GM21717 (cell line): ENCODE results near the gene MTPN.

Experiments
- ATAC-seq: cut with Tn5 transposase; IDR thresholded peaks from one replicate; pipeline ENCODE4 v1.9.1; 2021; ENCODE audit warnings: mild to moderate bottlenecking, moderate library complexity; ENCODE audit not compliant: unreplicated experiment

The MTPN gene

DNA sequence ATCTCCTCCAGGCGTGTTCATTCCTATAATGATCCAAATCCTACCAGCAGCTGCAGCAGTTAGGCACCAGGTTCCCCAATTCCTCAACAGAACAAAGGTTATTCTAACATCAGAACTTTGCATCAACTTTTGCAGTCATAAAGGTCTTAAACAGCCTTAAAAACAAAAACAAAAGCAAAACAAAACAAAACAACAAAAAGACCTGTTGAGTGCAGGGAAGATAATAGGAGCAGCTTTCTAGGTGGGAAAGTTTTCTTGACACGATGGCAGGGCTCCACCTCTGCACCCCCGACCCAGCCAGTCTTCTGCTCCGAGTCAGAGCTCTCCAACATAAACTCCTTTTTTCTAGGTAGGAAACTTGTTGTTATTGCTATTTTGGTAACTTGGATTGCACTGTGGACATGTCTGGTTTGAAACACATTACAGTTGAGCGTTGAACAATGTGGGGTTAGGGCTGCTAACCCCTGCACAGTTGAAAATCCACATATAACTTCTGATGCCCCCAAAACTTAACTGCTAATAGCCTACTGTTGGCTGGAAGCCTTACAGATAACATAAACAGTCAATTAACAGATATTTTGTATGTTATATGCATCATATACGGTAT, 77.6 kb downstream of the MTPN start:
- ATAC-seq: no peak

DNA sequence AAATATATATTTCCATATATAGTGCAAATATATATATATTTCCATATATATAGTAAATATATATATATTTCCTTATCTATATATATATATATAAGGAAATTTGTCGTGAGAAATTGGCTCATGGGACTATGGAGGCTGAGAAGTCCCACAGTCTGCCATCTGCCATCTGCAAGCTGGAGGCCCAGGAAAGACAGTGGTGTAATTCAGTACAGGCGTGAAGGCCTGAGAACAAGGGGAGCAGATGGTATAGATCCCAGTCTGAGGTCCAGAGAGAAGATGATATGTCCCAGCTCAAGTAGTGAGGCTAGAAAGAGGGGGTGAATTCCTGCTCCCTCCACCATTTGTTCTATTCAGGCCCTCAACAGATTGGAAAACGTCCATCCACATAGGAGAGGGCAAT, 78.9 kb downstream of the MTPN start:
- no peak for ATAC-seq

- no peak for ATAC-seq
Measured at GRCh38 chr7:135894816-135895215, 82.3 kb downstream of the MTPN start.

- no peak for ATAC-seq
Measured at GRCh38 chr7:135889823-135890222, 87.3 kb downstream of the MTPN start.

DNA sequence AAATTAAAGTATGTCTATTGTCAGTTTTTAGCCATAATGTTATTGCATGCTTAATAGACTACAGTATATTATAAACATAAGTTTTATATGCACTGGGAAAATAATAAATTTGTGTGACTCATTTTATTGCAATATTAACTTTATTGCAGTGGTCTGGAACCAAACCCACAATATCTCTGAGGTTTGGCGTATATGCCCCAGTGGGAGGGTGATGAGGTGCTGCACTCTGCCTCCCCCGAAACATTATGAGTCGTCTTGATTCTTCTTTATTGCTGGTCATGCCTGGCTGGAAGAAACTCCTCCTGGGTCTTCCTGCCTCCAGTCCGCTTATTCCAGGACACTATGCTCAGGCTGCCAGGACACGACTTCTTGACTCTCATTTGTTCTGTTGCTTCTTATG, 88.4 kb downstream of the MTPN start:
- ATAC-seq: no peak

GRCh38 chr7:135886345-135887132, 90.6 kb downstream of the MTPN start:
- no peak for ATAC-seq

GRCh38 chr7:135884495-135885232, 92.5 kb downstream of the MTPN start:
- ATAC-seq: no peak

GRCh38 chr7:135879233-135879632, 97.9 kb downstream of the MTPN start:
- no peak for ATAC-seq

- no peak for ATAC-seq
Measured at GRCh38 chr7:135878284-135878683, 98.9 kb downstream of the MTPN start.

DNA sequence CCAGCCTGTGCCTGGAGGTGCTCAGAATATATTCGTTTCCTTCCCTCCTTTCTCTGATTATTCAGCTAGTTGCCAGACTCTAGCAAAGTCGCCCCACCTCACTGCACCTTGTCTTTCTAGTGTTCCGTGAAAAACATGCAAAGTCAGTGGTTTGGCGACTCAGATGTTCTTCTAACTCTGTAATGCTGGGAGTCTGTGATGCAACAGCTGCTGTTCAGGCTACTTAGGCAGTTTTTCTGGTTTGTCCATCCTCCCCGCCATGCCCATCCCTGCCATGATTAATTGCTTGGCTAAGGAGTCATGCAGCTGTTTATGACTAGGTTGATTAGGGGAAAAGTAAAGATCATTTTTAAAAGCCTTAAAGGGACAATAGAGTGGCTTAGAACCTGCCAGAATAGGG, 99.4 kb downstream of the MTPN start:
- no peak for ATAC-seq
